HEK293 (cell line): ENCODE data around the gene ANKRD11.

ENCODE experiments used
- INSM2 ChIP-seq: fragments of 450-650 bp; formaldehyde crosslinking; IDR thresholded peaks from 2 replicates; pipeline ENCODE4 v1.5.1; 2016; ENCODE audit warnings: missing biosample characterization, missing genetic modification characterization
- KLF1 ChIP-seq: fragments of 450-650 bp; formaldehyde crosslinking; IDR thresholded peaks from 2 replicates; pipeline ENCODE4 v1.5.1; 2016; ENCODE audit warnings: missing biosample characterization, missing genetic modification characterization
- SALL2 ChIP-seq: fragments of 450-650 bp; formaldehyde crosslinking; IDR thresholded peaks from 2 replicates; pipeline ENCODE4 v1.5.0; 2017; ENCODE audit warnings: missing biosample characterization, mild to moderate bottlenecking, missing genetic modification characterization, borderline replicate concordance
- ZFP3 ChIP-seq: fragments of 450-650 bp; formaldehyde crosslinking; IDR thresholded peaks from 2 replicates; pipeline ENCODE4 v1.5.1; 2016; ENCODE audit warnings: low read depth, missing biosample characterization, missing genetic modification characterization
- ZIC2 ChIP-seq: fragments of 450-650 bp; formaldehyde crosslinking; IDR thresholded peaks from 2 replicates; pipeline ENCODE4 v1.5.1; 2016; ENCODE audit warnings: missing biosample characterization, missing genetic modification characterization
- ZNF112 ChIP-seq: fragments of 450-650 bp; formaldehyde crosslinking; IDR thresholded peaks from 2 replicates; pipeline ENCODE4 v1.5.0; 2017; ENCODE audit warnings: missing biosample characterization, missing genetic modification characterization
- ZNF114 ChIP-seq: fragments of 450-650 bp; formaldehyde crosslinking; IDR thresholded peaks from 2 replicates; pipeline ENCODE4 v1.5.0; 2017; ENCODE audit warnings: missing biosample characterization, missing genetic modification characterization
- ZNF133 ChIP-seq: fragments of 450-650 bp; formaldehyde crosslinking; IDR thresholded peaks from 2 replicates; pipeline ENCODE4 v1.5.1; 2016; ENCODE audit warnings: missing biosample characterization, missing genetic modification characterization
- ZNF146 ChIP-seq: fragments of 450-650 bp; formaldehyde crosslinking; IDR thresholded peaks from 2 replicates; pipeline ENCODE4 v1.5.1; 2016; ENCODE audit warnings: missing biosample characterization, missing genetic modification characterization
- ZNF266 ChIP-seq: fragments of 450-650 bp; formaldehyde crosslinking; IDR thresholded peaks from 2 replicates; pipeline ENCODE4 v1.5.1; 2016; ENCODE audit warnings: missing biosample characterization, missing genetic modification characterization, low read depth
- ZNF280D ChIP-seq: fragments of 450-650 bp; formaldehyde crosslinking; IDR thresholded peaks from 2 replicates; pipeline ENCODE4 v1.5.1; 2016; ENCODE audit warnings: missing biosample characterization, missing genetic modification characterization
- ZNF324 ChIP-seq: fragments of 450-650 bp; formaldehyde crosslinking; IDR thresholded peaks from 2 replicates; pipeline ENCODE4 v1.5.1; 2016; ENCODE audit warnings: missing biosample characterization, missing genetic modification characterization
- ZNF398 ChIP-seq: fragments of 450-650 bp; formaldehyde crosslinking; IDR thresholded peaks from 2 replicates; pipeline ENCODE4 v1.5.1; 2017; ENCODE audit warnings: missing biosample characterization, missing genetic modification characterization
- ZNF473 ChIP-seq: fragments of 450-650 bp; formaldehyde crosslinking; IDR thresholded peaks from 2 replicates; pipeline ENCODE4 v1.5.1; 2017; ENCODE audit warnings: missing biosample characterization, missing genetic modification characterization
- ZNF549 ChIP-seq: fragments of 450-650 bp; IDR thresholded peaks from 2 replicates; pipeline ENCODE4 v1.5.1; 2018; ENCODE audit warnings: missing biosample characterization, missing genetic modification characterization, mild to moderate bottlenecking, inconsistent platforms, moderate library complexity
- ZNF555 ChIP-seq: fragments of 450-650 bp; formaldehyde crosslinking; conservative IDR thresholded peaks from 2 replicates; pipeline ENCODE4 v1.5.1; 2017; ENCODE audit warnings: missing biosample characterization, mild to moderate bottlenecking, missing genetic modification characterization, inconsistent platforms
- ZNF623 ChIP-seq: fragments of 450-650 bp; formaldehyde crosslinking; IDR thresholded peaks from 2 replicates; pipeline ENCODE4 v1.5.1; 2016; ENCODE audit warnings: missing biosample characterization, missing genetic modification characterization
- ZNF76 ChIP-seq: fragments of 450-650 bp; formaldehyde crosslinking; IDR thresholded peaks from 2 replicates; pipeline ENCODE4; 2016; ENCODE audit warnings: low read depth, missing biosample characterization, missing genetic modification characterization, borderline replicate concordance
- ZNF830 ChIP-seq: fragments of 450-650 bp; IDR thresholded peaks from 2 replicates; pipeline ENCODE4 v1.5.0; 2018; ENCODE audit warnings: missing biosample characterization, missing genetic modification characterization, low read depth, mild to moderate bottlenecking, moderate library complexity
- ZNF837 ChIP-seq: fragments of 450-650 bp; formaldehyde crosslinking; IDR thresholded peaks from 2 replicates; pipeline ENCODE4 v1.5.1; 2016; ENCODE audit warnings: missing biosample characterization, missing genetic modification characterization
- ZSCAN5A ChIP-seq: fragments of 450-650 bp; formaldehyde crosslinking; IDR thresholded peaks from 2 replicates; pipeline ENCODE4 v1.5.1; 2016; ENCODE audit warnings: missing biosample characterization, missing genetic modification characterization
- TF ChIP-seq, protein P1 (sequence below): fragments of 450-650 bp; formaldehyde crosslinking; IDR thresholded peaks from 2 replicates; pipeline ENCODE4 v1.5.1; 2016; ENCODE audit warnings: missing biosample characterization, missing genetic modification characterization
- TF ChIP-seq, protein P2 (sequence below): fragments of 450-650 bp; formaldehyde crosslinking; conservative IDR thresholded peaks from 2 replicates; pipeline ENCODE4 v1.5.1; 2016; ENCODE audit warnings: low read depth, missing biosample characterization, missing genetic modification characterization
- TF ChIP-seq, protein P3 (sequence below): fragments of 450-650 bp; formaldehyde crosslinking; IDR thresholded peaks from 2 replicates; pipeline ENCODE4 v1.5.1; 2016; ENCODE audit warnings: missing biosample characterization, missing genetic modification characterization, borderline replicate concordance

ANKRD11 gene

GRCh38 chr16:89505204-89506112 lies 15.1 kb upstream of the ANKRD11 start (continued):
- TF ChIP-seq ZNF324 (tag by site-specific recombination) = no peak
- no peak for TF ChIP-seq ZFP3
- TF ChIP-seq ZNF398 (tag by site-specific recombination) = no peak; the same call in 1 of the 2 replicates
- no peak for TF ChIP-seq ZNF830 (tag by site-specific recombination)
- no peak for TF ChIP-seq ZNF549
- no peak for TF ChIP-seq ZNF112 (tag by site-specific recombination)
- no peak for TF ChIP-seq ZNF837
- TF ChIP-seq, protein P1, sequence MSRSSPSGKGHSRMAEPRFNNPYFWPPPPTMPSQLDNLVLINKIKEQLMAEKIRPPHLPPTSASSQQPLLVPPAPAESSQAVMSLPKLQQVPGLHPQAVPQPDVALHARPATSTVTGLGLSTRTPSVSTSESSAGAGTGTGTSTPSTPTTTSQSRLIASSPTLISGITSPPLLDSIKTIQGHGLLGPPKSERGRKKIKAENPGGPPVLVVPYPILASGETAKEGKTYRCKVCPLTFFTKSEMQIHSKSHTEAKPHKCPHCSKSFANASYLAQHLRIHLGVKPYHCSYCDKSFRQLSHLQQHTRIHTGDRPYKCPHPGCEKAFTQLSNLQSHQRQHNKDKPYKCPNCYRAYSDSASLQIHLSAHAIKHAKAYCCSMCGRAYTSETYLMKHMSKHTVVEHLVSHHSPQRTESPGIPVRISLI (tag by site-specific recombination) = no peak
- 0 out of 2 replicates have a peak, but pooled peaks have one; percentile 13 for TF ChIP-seq ZIC2 (tag by site-specific recombination)
- no peak for TF ChIP-seq ZNF114 (tag by site-specific recombination)
- TF ChIP-seq, protein P2, sequence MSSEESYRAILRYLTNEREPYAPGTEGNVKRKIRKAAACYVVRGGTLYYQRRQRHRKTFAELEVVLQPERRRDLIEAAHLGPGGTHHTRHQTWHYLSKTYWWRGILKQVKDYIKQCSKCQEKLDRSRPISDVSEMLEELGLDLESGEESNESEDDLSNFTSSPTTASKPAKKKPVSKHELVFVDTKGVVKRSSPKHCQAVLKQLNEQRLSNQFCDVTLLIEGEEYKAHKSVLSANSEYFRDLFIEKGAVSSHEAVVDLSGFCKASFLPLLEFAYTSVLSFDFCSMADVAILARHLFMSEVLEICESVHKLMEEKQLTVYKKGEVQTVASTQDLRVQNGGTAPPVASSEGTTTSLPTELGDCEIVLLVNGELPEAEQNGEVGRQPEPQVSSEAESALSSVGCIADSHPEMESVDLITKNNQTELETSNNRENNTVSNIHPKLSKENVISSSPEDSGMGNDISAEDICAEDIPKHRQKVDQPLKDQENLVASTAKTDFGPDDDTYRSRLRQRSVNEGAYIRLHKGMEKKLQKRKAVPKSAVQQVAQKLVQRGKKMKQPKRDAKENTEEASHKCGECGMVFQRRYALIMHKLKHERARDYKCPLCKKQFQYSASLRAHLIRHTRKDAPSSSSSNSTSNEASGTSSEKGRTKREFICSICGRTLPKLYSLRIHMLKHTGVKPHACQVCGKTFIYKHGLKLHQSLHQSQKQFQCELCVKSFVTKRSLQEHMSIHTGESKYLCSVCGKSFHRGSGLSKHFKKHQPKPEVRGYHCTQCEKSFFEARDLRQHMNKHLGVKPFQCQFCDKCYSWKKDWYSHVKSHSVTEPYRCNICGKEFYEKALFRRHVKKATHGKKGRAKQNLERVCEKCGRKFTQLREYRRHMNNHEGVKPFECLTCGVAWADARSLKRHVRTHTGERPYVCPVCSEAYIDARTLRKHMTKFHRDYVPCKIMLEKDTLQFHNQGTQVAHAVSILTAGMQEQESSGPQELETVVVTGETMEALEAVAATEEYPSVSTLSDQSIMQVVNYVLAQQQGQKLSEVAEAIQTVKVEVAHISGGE (tag by site-specific recombination) = no peak
- no peak for TF ChIP-seq ZNF555
- no peak for TF ChIP-seq ZNF266 (tag by site-specific recombination)
- no peak for TF ChIP-seq ZNF146 (tag by site-specific recombination)
- TF ChIP-seq ZNF76 (tag by site-specific recombination) = no peak
- TF ChIP-seq ZSCAN5A (tag by site-specific recombination) = no peak
- no peak for TF ChIP-seq ZNF623 (tag by site-specific recombination)
- TF ChIP-seq ZNF473 = no peak
- no peak for TF ChIP-seq ZNF133
- peak; percentile 80 for TF ChIP-seq KLF1 (tag by site-specific recombination)
- no peak for TF ChIP-seq SALL2 (tag by site-specific recombination)
- TF ChIP-seq ZNF280D = no peak
- TF ChIP-seq, protein P3, sequence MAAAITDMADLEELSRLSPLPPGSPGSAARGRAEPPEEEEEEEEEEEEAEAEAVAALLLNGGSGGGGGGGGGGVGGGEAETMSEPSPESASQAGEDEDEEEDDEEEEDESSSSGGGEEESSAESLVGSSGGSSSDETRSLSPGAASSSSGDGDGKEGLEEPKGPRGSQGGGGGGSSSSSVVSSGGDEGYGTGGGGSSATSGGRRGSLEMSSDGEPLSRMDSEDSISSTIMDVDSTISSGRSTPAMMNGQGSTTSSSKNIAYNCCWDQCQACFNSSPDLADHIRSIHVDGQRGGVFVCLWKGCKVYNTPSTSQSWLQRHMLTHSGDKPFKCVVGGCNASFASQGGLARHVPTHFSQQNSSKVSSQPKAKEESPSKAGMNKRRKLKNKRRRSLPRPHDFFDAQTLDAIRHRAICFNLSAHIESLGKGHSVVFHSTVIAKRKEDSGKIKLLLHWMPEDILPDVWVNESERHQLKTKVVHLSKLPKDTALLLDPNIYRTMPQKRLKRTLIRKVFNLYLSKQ = no peak
- TF ChIP-seq INSM2 = no peak
